Hematopoietic multipotent progenitor cell treated with erythropoietin and hydrocortisone succinate and interleukin-3 and kit ligand, for 17 days (in vitro differentiated cells): ENCODE measurements around the gene ZNF76.
A peak's percentile ranks its signal among the peaks of the same experiment; 100 is the strongest.

Experiments used
- DNase-seq: peaks from one replicate; pipeline ENCODE4 v3.0.0-alpha.2; 2015; ENCODE audit warnings: low spot score

ZNF76 gene

GRCh38 chr6:35259194-35259947 lies at the start of gene ZNF76:
Gene ZNF76 (plus strand): TSS chr6:35259735. CDS start chr6:35281152, 21,417 bp downstream.
- peak; percentile 96 for DNase-seq

GRCh38 chr6:35213298-35213791 lies 46.2 kb upstream of the ZNF76 start:
- DNase-seq, result no peak

GRCh38 chr6:35213824-35214756 lies 45.4 kb upstream of the ZNF76 start, which contains the start of gene SCUBE3:
Gene SCUBE3 (plus strand): TSS chr6:35213956. CDS start chr6:35214419, 463 bp downstream.
- no peak for DNase-seq

- no peak for DNase-seq
Observed at GRCh38 chr6:35214869-35215664, 44.5 kb upstream of the ZNF76 start.

- no peak for DNase-seq
Observed at GRCh38 chr6:35215665-35216411, 43.7 kb upstream of the ZNF76 start.

- no peak for DNase-seq
Observed at GRCh38 chr6:35216412-35216732, 43.2 kb upstream of the ZNF76 start.

GRCh38 chr6:35216851-35217811 lies 42.4 kb upstream of the ZNF76 start:
- no peak for DNase-seq

- no peak for DNase-seq
Observed at GRCh38 chr6:35218021-35218420, 41.5 kb upstream of the ZNF76 start.

- no peak for DNase-seq
Observed at GRCh38 chr6:35218456-35218855, 41.1 kb upstream of the ZNF76 start.

- DNase-seq, result no peak
Observed at GRCh38 chr6:35219683-35220326, 39.7 kb upstream of the ZNF76 start.

GRCh38 chr6:35220711-35221110 lies 38.8 kb upstream of the ZNF76 start:
- no peak for DNase-seq

- no peak for DNase-seq
Observed at GRCh38 chr6:35223396-35223795, 36.1 kb upstream of the ZNF76 start.

- DNase-seq, result no peak
Observed at GRCh38 chr6:35224720-35225119, 34.8 kb upstream of the ZNF76 start.

- no peak for DNase-seq
Observed at GRCh38 chr6:35228481-35228880, 31.1 kb upstream of the ZNF76 start.

- DNase-seq, result no peak
Observed at GRCh38 chr6:35229304-35229703, 30.2 kb upstream of the ZNF76 start.

GRCh38 chr6:35230498-35230897 lies 29.0 kb upstream of the ZNF76 start:
- DNase-seq, result no peak

- no peak for DNase-seq
Observed at GRCh38 chr6:35230950-35231349, 28.6 kb upstream of the ZNF76 start.

GRCh38 chr6:35231563-35231962 lies 28.0 kb upstream of the ZNF76 start:
- DNase-seq, result no peak

- DNase-seq, result no peak
Observed at GRCh38 chr6:35234901-35235300, 24.6 kb upstream of the ZNF76 start.

- no peak for DNase-seq
Observed at GRCh38 chr6:35236223-35236622, 23.3 kb upstream of the ZNF76 start.
